ENCODE measurements around the gene NTF3.

GRCh38 chr12:5498076-5498475 is 66.2 kb downstream of the NTF3 start:
- TF ChIP-seq CTCF (IDR thresholded peaks at IDR 0.05) = no peak
- TF ChIP-seq POLR2AphosphoS5 (IDR thresholded peaks at IDR 0.05) = no peak
- no peak for TF ChIP-seq POLR2A (IDR thresholded peaks at IDR 0.05)

Data from prostate gland (tissue), 2 donors.